HG03060 (cell line): ENCODE data around the gene CEP41.

Experiments used
- ATAC-seq: cut with Tn5 transposase; IDR thresholded peaks from one replicate; pipeline ENCODE4 v1.9.1; 2021; ENCODE audit warnings: low read depth, moderate number of reproducible peaks; ENCODE audit not compliant: unreplicated experiment

Gene CEP41

GRCh38 chr7:130394421-130395195, 46.2 kb downstream of the CEP41 start:
- no peak for ATAC-seq

- no peak for ATAC-seq
These were observed 46.9 kb downstream of the CEP41 start for GRCh38 chr7:130393841-130394411.

- ATAC-seq, result no peak
These were observed 47.7 kb downstream of the CEP41 start for GRCh38 chr7:130393101-130393561.

- no peak for ATAC-seq
These were observed 50.3 kb downstream of the CEP41 start for GRCh38 chr7:130390486-130390885.

GRCh38 chr7:130388671-130389070, 52.1 kb downstream of the CEP41 start:
- no peak for ATAC-seq

- ATAC-seq, result no peak
These were observed 53.0 kb downstream of the CEP41 start for GRCh38 chr7:130387628-130388403.

- no peak for ATAC-seq
These were observed 53.5 kb downstream of the CEP41 start for GRCh38 chr7:130387306-130387627.

- ATAC-seq, result no peak
These were observed 53.9 kb downstream of the CEP41 start for GRCh38 chr7:130386876-130387275.

GRCh38 chr7:130385600-130386066, 55.2 kb downstream of the CEP41 start:
- ATAC-seq, result no peak

GRCh38 chr7:130384841-130385599, 55.8 kb downstream of the CEP41 start:
- ATAC-seq, result no peak

GRCh38 chr7:130384371-130384801, 56.4 kb downstream of the CEP41 start:
- no peak for ATAC-seq

- ATAC-seq, result no peak
These were observed 57.4 kb downstream of the CEP41 start for GRCh38 chr7:130383187-130383980.

GRCh38 chr7:130381468-130382312, 59.1 kb downstream of the CEP41 start:
- no peak for ATAC-seq

GRCh38 chr7:130380861-130381455, 59.9 kb downstream of the CEP41 start:
- no peak for ATAC-seq

- ATAC-seq, result no peak
These were observed 60.6 kb downstream of the CEP41 start, which contains the start of gene CPA1 for GRCh38 chr7:130379921-130380860. Gene CPA1, plus strand, starts transcription at chr7:130380494. Its CDS starts 27 bp downstream, at chr7:130380521.

GRCh38 chr7:130379532-130379920, 61.3 kb downstream of the CEP41 start:
- ATAC-seq, result no peak

GRCh38 chr7:130379019-130379418, 61.8 kb downstream of the CEP41 start:
- ATAC-seq, result no peak
